GM19452 (cell line): Measurements from ENCODE around the gene HMOX1.
"Not testable (repeated sequence)": the region's sequence is repeated elsewhere in the genome, so short reads cannot be mapped to it uniquely, and the experiment has no call there.

Experiments used
- ATAC-seq: cut with Tn5 transposase; IDR thresholded peaks from one replicate; pipeline ENCODE4 v1.9.1; 2021; ENCODE audit not compliant: unreplicated experiment

Gene HMOX1

DNA sequence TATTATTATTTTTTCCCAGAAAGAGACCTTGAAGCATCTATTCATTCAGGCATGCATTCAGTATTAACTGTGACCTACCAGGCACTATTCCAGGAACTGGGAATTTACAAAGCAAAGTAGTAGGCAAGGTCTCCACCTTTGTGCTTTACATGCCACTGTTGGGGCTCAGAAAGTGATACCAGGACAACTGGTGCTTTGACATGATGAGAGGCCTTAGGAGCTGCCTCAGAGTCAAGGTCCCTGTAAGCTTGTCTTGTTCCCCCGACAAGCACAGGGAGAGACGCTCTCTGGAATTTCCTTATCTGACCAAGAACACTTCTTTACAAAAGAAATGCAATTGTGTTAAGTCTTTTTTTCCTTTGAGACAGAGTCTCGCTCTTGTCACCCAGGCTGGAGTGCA lies 2.3 kb upstream of the HMOX1 start:
- ATAC-seq, result no peak

GRCh38 chr22:35379146-35379993 lies 1.5 kb upstream of the HMOX1 start:
- no peak for ATAC-seq

DNA sequence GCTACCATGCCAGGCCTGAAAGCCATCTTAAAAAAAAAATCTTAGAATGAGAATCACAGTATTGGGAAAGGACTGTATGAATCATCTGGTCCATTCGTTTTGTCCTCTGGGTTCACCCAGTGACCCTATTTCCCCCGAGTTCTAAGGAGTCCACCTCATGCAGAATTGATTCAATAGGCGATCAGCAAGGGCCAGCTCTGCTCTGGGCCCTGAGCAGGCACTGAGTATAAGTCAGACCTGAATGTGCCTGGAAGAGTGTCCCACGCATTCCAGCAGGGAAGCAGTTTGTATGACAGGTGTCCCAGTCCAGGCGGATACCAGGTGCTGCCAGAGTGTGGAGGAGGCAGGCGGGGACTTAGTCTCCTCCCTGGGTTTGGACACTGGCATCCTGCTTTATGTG lies 883 bp upstream of the HMOX1 start:
- no peak for ATAC-seq

DNA sequence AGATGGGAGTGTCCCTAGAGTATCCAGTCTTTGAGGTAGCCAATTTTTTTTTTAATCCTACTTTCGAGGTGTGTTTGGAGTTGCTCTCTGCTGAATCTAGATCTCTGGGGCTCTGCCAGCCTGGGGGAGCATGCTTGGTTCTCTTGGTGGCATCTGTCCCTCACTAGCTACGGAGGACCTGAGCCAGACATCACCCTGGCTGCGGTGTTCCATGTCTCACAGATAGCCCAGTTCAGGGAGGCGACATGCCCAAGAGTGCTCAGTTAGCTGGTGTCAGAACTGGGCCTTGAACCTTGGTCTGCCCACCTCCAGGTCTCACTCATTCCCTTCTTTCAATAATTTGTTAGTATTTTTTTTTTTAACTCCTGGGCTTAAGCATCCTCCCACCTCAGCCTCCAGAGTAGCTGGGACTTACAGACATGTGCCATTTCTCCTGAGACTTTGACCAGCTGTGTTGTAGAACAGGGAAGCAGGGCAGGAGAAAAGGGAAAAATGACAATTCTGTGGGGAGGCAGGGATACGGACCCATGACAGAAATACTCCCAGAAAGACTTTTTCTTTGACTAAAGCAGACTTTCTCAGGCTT lies 621 bp downstream of the HMOX1 start:
- no peak for ATAC-seq

DNA sequence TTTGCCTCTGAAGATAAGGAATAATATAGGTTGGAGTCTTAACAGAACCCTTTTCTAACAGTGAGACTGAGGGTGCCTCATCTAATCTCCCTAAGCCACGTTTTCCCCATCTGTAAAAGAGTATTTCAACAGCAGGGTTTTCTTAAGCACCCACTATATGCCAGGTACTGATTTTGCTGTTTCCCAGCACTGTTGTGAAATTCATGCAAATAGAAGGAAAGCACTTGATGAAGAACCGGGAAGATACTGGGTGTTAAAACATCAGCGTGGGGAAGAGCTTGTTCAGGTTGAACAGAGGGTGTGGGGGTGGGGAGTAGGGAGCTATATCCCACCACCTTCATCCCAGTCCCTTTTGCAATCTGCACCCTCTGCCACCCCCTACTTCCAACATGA lies 2.8 kb downstream of the HMOX1 start:
- no peak for ATAC-seq

GRCh38 chr22:35384527-35384926 lies 3.6 kb downstream of the HMOX1 start:
- ATAC-seq, result no peak

GRCh38 chr22:35384975-35385588 lies 4.2 kb downstream of the HMOX1 start:
- no peak for ATAC-seq

DNA sequence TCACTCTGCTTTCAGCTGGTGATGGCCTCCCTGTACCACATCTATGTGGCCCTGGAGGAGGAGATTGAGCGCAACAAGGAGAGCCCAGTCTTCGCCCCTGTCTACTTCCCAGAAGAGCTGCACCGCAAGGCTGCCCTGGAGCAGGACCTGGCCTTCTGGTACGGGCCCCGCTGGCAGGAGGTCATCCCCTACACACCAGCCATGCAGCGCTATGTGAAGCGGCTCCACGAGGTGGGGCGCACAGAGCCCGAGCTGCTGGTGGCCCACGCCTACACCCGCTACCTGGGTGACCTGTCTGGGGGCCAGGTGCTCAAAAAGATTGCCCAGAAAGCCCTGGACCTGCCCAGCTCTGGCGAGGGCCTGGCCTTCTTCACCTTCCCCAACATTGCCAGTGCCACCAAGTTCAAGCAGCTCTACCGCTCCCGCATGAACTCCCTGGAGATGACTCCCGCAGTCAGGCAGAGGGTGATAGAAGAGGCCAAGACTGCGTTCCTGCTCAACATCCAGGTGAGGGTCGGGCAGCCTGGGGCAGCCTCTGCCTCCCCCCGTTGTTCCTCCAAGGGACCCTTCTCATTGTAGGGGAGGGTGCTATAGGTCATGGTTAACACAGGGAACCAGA lies 5.9 kb downstream of the HMOX1 start:
- no peak for ATAC-seq

GRCh38 chr22:35390933-35391332 lies 10.0 kb downstream of the HMOX1 start:
- ATAC-seq, result no peak

GRCh38 chr22:35392357-35392756 lies 11.5 kb downstream of the HMOX1 start:
- ATAC-seq, result no peak

GRCh38 chr22:35393116-35394010 lies 12.5 kb downstream of the HMOX1 start:
- ATAC-seq, result no peak

GRCh38 chr22:35394011-35394312 lies 13.1 kb downstream of the HMOX1 start:
- ATAC-seq, result no peak

DNA sequence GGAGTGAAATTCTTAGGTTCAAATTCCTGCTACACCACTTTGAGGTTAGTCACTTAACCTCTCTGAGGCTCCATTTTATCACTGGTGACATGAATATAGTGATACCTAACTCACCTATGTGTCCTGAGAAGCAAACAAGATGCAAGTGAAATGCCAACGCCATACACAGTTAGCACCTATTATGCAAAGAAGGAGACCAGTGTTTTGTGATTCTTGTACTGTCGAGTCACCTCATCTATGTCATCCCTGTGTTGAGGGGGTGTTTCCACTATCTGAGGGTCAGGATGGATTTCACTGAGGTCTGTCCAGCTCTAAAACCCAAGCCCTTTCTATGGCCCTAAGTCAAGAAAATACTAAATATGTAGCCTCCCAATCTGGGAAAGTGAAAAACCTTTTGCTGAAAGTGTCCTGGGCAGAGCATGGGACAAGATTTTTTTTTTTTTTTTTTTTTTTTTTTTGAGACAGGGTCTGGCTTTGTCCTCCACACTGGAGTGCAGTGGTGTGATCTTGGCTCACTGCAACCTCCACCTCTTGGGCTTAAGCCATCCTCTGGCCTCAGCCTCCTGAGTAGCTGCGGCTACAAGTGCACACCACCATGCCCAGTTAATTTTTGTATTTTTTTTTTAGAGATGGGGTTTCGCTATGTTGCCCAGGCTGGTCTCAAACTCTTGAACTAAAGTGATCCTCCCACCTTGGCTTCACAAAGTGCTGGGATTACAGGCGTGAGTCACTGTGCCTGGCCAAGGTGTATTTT lies 14.1 kb downstream of the HMOX1 start:
- ATAC-seq, result no peak

- ATAC-seq, result not testable (repeated sequence)
Measured at GRCh38 chr22:35396622-35397021, 15.7 kb downstream of the HMOX1 start.

DNA sequence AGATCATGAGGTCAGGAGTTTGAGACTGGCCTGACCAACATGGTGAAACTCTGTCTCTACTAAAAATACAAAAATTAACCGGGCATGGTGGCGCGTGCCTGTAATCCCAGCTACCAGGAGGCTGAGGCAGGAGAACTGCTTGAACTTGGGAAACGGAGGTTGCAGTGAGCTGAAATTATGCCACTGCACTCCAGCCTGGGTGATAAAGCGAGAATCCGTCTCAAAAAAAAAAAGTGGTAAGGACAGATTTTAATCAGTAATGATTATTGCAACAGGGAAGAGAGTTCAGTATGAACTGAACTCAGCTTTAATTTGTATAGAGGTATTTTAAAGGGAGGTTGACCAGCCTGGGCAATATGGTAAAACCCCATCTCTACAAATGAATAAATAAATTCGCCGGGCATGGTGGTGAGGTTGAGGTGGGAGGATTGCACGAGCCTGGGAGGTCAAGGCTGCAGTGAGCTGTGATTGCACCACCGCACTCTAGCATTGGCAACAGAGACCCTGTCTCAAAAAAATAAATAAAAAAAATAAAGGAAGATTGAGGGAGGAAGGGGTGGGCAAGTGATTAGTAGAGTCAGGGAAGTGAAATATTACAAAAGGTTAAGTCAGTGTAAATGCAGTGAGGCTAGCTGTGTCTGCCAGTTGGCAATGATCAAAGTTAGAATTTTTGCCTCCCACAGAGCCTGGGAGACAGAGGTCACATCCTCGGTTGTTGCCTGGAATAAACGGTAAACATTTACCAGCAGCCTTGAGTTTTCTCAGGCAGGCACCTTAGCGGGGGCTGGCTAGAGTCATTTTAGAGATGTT lies 16.4 kb downstream of the HMOX1 start:
- ATAC-seq, result no peak

- ATAC-seq, result no peak
Measured at GRCh38 chr22:35398591-35398973, 17.7 kb downstream of the HMOX1 start.

DNA sequence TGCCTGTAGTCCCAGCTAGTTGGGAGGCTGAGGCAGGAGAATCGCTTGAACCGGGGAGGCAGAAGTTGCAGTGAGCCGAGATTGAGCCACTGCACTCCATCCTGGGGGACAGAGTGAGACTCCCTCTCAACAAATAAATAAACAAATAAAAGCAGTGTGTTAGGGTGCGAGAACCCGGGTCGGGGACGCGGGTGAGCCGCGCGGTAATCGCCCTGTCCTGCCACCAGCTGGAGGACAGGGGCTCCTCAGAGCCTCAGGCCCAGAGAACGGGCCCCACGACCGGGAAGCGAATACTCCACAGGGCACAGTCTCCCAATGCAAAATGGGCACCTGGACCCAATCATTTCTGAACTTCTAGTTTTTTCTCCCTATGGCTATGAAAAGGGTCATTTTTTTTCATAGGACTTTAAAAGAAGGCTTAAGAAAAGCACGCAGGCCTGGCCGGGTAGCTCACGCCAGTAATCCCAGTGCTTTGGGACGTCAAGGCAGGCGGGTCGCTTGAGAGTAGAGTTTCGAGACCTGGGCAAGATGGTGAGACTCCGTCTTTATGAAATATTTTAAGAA lies 18.3 kb downstream of the HMOX1 start:
- no peak for ATAC-seq

- peak; percentile 95 for ATAC-seq
Measured at GRCh38 chr22:35399678-35400500, 19.0 kb downstream of the HMOX1 start, which contains the start of gene MCM5. MCM5 (plus strand) TSS chr22:35400140; CDS start chr22:35400439, 299 bp downstream.
